GM15510 (cell line): ENCODE results near the gene FUCA1.

Experiments
- POLR2A ChIP-seq: IDR thresholded peaks from 3 replicates; pipeline ENCODE4 v1.6.1; 2011; ENCODE audit warnings: borderline replicate concordance; ENCODE audit not compliant: insufficient read length; ENCODE audit errors: extremely low read depth

The FUCA1 gene

DNA sequence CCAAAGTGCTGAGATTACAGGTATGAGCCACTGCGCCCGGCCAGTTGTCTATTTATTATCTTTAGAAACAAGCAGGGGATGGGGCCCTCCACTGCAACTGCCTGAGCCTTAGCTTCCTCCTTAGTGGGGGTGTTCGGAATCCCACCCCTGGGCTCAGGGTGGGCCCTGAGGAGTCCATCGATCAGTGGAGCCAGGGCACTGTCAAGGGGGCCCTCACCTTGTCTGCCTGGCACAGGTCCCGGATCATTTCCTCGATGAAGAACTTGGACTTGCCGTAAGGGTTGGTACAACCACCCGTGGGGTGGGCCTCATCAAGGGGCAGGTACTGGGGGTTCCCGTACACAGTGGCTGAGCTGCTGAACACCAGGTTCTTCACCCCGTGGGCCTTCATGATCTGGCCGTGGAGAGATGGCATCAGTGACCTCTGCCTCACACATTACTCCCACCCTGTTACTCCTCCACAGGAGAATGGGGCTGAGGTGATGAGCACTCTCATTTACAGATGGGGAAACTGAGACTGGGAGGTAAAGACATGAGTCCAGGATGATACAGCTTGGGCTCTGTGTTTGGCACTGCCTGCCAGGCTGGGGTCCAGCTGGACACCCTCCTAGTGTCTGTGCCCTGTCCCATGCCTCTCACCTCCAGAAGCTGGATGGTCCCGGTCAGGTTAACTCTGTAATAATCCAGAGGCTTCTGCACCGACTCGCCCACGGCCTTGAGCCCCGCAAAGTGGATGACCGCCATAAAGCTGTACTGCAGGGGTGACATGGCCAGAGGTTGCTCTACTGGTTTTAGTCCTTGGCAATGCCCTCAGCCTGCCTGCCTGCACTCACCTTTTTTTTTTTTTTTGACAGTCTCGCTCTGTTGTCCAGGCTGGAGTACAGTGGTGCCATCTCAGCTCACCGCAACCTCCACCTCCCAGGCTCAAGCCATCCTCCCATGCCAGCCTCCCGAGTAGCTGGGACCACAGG lies 70.3 kb downstream of the FUCA1 start:
- no peak for TF ChIP-seq POLR2A

DNA sequence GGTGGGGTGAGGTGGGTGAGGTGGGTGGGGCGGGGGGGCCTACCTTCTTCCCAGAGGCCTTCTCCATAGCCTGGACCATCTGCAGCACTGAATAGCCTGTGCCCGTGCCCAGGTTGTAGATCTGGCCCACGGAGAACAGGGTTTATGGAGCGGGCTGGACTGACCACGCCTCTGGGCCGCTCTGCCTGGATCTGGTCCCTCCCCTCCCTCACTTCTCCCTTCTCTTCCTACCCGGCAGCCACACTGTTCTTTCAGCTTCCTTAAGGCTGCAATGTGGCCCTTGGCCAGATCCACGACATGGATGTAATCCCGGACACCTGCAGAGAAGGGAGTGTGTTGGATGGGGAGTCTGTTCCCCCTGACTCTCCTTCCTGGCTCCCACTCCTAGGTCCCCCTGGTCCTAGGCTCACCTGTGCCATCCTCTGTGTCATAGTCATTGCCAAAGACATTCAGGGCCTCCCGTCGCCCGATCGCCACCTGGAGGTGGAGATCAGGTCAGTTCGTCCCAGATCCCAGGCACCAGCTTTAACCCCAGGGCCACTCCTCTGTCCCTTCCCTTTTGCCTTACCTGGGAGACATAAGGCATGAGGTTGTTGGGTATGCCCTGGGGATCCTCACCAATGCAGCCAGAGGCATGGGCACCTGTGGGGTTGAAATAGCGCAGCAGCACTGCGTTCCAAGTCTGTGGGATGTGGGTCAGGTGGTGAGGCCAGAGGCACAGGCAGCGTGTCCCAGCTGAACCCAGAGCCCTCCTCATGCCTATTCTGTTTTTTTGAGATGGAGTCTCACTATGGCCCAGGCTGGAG lies 71.4 kb downstream of the FUCA1 start:
- no peak for TF ChIP-seq POLR2A

DNA sequence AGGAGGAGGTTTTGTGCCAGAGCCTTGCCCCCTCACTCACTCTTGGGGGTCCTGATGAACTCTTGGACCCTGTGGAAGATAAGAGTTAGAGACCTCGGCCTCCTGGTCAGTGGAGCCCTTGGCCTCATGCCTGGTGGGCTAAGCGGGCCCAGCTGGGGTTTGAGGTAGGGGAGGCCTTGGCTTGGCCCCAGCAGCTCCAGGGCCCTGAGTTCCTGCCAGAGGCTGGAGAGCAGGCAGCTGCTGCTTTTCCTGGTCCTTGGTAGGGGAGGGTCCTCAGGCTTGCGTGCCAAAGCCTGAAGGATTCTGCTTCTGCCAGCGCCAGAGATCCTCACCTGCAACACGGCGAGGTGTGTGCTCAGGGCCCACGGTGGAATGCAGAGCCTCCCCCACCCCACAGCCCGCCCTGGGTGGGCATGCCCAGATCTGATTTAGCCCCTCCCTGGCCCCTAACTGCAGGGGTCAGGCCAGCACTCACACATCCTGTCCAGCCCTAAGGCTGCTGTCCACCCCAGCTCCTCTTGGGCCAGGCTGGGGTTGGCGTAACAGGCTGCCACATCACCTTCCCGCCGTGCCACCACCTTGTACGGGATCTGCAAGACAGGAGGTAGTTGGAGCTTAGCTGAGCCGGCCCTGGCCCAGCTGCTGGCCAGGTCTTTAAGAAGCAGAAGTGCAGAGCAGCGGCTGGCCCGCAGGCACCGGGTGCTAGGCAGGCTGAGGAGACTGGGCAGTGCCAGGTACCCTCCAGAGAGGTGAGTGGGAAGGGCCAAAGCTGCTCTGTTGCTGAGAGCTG lies 72.2 kb downstream of the FUCA1 start:
- no peak for TF ChIP-seq POLR2A
